A549 (cell line): ENCODE data around the gene OR1F1.

Experiments
- MAFK ChIP-seq: fragments of 450-650 bp; IDR thresholded peaks from 2 replicates; pipeline ENCODE4 v1.6.1; 2014; ENCODE audit not compliant: partially characterized antibody
- TF ChIP-seq, protein P1 (sequence below): fragments of >200 bp; sonication (Bioruptor Twin); formaldehyde crosslinking; IDR thresholded peaks from 3 replicates; pipeline ENCODE4 v1.5.1; 2016

DNA sequence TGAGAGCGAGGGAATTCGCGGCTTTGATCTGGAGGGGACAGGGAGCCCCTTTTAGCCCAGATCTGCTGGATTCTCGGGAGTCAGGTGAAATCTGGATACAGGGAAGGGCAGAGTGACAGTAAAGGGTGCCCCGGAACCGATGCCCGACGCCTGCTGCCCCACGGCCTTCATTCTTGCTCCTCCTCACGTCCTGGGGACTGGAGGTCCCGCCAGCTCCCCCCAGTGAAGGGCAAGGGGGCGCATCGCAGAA lies 596 bp downstream of the OR1F1 start:
- TF ChIP-seq, protein P1, sequence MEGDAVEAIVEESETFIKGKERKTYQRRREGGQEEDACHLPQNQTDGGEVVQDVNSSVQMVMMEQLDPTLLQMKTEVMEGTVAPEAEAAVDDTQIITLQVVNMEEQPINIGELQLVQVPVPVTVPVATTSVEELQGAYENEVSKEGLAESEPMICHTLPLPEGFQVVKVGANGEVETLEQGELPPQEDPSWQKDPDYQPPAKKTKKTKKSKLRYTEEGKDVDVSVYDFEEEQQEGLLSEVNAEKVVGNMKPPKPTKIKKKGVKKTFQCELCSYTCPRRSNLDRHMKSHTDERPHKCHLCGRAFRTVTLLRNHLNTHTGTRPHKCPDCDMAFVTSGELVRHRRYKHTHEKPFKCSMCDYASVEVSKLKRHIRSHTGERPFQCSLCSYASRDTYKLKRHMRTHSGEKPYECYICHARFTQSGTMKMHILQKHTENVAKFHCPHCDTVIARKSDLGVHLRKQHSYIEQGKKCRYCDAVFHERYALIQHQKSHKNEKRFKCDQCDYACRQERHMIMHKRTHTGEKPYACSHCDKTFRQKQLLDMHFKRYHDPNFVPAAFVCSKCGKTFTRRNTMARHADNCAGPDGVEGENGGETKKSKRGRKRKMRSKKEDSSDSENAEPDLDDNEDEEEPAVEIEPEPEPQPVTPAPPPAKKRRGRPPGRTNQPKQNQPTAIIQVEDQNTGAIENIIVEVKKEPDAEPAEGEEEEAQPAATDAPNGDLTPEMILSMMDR: no peak
- no peak for TF ChIP-seq MAFK
